Chondrocyte (in vitro differentiated cells): ENCODE data around the gene ELANE. TPM values are rescaled to one million over a fixed set of nuclear protein-coding genes. Genes with fewer than 3 reads are reported as not detected.

Experiments used
- DNase-seq: peaks from one replicate; pipeline ENCODE4 v3.0.0; 2021; ENCODE audit warnings: mixed read lengths, low spot score
- H3K27ac Mint-ChIP-seq: one replicate; pipeline ENCODE4 v1.8.0; 2021; ENCODE audit warnings: mild to moderate bottlenecking, moderate library complexity, mixed read lengths; ENCODE audit not compliant: unreplicated experiment
- H3K27me3 Mint-ChIP-seq: 2 replicates; pipeline ENCODE4 v1.8.0; 2021; ENCODE audit warnings: low read depth, mixed read lengths
- H3K36me3 Mint-ChIP-seq: 2 replicates; pipeline ENCODE4 v1.8.0; 2021; ENCODE audit warnings: low read depth, mixed read lengths
- H3K4me1 Mint-ChIP-seq: 2 replicates; pipeline ENCODE4 v1.8.0; 2021; ENCODE audit warnings: low read depth, mild to moderate bottlenecking, mixed read lengths
- H3K4me3 Mint-ChIP-seq: one replicate; pipeline ENCODE4 v1.8.0; 2021; ENCODE audit warnings: mild to moderate bottlenecking, moderate library complexity, mixed read lengths; ENCODE audit not compliant: unreplicated experiment
- H3K9me3 Mint-ChIP-seq: 2 replicates; pipeline ENCODE4 v1.8.0; 2021; ENCODE audit warnings: low read depth, mixed read lengths
- total RNA-seq: library from RNA; stranded (reverse); gene quantifications from 3 replicates; pipeline ENCODE4 v1.2.1, GENCODE V29; 2021
- TF ChIP-seq, protein P1 (sequence below): fragments of 200-600 bp; sonication (generic); IDR thresholded peaks from 2 replicates; pipeline ENCODE4 v1.5.0; 2021; ENCODE audit warnings: antibody characterized with exemption, mild to moderate bottlenecking, moderate library complexity

Gene ELANE
- total RNA-seq, 1 donor from 2014 or later: not detected

DNA sequence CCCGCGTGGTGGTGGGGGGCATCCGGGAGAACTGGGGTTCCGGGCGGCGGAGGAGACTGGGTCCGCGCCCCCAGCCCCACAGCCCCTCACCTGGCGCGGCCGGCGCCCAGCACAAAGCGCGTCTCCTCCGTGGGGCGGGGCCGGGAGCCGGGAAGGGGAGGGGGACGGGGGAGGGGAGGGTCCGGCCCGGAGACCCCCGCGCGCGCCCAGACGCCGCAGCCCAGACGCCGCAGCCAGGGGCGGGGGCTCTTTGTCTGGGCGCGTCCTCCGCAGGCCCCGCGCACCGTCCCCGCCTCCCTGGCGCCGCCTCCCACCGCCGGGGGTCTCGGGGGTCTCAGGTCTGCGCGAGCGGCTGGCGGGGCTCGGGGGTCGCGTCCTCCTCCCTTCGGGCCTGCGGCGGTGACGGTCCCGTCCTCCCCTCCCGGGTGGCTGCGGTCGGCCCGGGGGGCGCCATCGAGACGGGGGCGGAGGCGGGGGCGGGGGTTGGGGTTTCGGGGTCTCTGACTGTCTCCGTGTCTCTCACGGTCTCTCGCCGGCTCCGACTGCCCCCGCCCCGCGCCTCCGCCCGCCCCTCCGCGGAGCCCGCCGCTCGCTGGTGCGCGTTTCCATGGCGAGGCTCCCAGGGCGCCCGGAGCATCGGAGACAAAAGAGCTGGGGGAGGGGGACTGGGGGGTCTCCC is 30.1 kb upstream of the ELANE start, which contains the start of gene PLPPR3:
TSS of gene PLPPR3 (minus strand) at position 131 of the 679 bp plus-strand sequence. CDS start 396 bp downstream, outside the sequence.
- Mint-ChIP-seq H3K4me3 (peak within 1 kb of the TSS; percentile 60), H3K27ac (no peak within 1 kb of the TSS), H3K9me3 (no peaks in the 10 kb centered on the region), H3K4me1 (no peaks in the 10 kb centered on the region), H3K27me3 (no peaks in the 10 kb centered on the region), H3K36me3 (no peaks in the 10 kb centered on the region)
- DNase-seq: no peak
- TF ChIP-seq, protein P1, sequence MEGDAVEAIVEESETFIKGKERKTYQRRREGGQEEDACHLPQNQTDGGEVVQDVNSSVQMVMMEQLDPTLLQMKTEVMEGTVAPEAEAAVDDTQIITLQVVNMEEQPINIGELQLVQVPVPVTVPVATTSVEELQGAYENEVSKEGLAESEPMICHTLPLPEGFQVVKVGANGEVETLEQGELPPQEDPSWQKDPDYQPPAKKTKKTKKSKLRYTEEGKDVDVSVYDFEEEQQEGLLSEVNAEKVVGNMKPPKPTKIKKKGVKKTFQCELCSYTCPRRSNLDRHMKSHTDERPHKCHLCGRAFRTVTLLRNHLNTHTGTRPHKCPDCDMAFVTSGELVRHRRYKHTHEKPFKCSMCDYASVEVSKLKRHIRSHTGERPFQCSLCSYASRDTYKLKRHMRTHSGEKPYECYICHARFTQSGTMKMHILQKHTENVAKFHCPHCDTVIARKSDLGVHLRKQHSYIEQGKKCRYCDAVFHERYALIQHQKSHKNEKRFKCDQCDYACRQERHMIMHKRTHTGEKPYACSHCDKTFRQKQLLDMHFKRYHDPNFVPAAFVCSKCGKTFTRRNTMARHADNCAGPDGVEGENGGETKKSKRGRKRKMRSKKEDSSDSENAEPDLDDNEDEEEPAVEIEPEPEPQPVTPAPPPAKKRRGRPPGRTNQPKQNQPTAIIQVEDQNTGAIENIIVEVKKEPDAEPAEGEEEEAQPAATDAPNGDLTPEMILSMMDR: no peak

DNA sequence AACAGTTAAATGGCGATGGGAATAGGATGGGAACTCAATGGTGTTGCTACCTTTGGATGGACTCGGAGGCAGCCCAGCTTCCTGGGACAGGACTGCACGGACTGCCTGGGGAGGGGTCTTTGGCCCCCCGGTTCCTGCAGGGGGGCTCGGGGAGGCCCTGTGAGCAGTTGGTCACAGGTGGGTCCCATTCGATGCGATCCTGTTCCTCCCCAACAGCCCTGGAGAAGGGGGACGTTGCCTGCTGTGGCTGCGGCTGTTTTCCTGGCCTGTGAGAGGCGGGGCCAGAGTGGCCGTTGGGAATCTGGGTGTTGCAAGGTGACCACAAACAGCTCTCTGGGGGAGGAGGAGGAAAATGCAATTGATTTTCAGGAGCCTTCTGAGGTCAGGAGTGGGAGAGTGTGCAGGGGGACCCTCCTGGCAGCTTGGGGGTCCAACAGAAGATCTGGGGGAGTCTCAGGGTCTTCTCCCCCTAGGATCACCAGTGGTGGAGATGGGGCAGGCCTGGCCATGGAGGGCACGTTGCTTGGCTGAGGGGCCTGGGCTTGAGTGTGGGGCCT is 28.5 kb upstream of the ELANE start:
- TF ChIP-seq, protein P1: no peak
- Mint-ChIP-seq H3K36me3 (no peaks in the 10 kb centered on the region), H3K27ac (no peak overlapping the region), H3K4me3 (no peak overlapping the region), H3K4me1 (no peaks in the 10 kb centered on the region), H3K9me3 (no peaks in the 10 kb centered on the region), H3K27me3 (no peaks in the 10 kb centered on the region)
- peak; percentile 72 for DNase-seq

DNA sequence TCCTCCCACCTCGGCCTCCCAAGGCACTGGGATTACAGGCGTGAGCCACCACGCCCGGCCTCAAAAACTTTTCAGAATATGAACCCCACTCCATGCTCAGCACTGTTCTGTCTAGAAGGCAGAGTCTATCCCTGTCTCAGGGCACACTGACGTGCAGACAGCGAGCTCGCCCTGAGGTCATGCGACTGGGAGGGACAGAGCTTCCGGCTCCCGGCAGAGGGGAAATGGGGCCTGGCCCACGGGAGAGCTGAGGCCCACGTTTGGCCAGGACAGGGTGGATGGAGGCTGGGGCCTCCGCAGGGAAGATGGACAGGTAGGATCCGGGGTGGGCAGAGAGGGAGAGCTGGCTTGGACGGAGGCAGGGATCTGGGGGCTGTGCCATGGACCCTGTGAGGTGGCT is 27.2 kb upstream of the ELANE start:
- Mint-ChIP-seq H3K27ac (no peak overlapping the region), H3K36me3 (no peaks in the 10 kb centered on the region), H3K4me3 (no peak overlapping the region), H3K9me3 (no peaks in the 10 kb centered on the region), H3K27me3 (no peaks in the 10 kb centered on the region), H3K4me1 (no peaks in the 10 kb centered on the region)
- DNase-seq: no peak
- TF ChIP-seq, protein P1: no peak

DNA sequence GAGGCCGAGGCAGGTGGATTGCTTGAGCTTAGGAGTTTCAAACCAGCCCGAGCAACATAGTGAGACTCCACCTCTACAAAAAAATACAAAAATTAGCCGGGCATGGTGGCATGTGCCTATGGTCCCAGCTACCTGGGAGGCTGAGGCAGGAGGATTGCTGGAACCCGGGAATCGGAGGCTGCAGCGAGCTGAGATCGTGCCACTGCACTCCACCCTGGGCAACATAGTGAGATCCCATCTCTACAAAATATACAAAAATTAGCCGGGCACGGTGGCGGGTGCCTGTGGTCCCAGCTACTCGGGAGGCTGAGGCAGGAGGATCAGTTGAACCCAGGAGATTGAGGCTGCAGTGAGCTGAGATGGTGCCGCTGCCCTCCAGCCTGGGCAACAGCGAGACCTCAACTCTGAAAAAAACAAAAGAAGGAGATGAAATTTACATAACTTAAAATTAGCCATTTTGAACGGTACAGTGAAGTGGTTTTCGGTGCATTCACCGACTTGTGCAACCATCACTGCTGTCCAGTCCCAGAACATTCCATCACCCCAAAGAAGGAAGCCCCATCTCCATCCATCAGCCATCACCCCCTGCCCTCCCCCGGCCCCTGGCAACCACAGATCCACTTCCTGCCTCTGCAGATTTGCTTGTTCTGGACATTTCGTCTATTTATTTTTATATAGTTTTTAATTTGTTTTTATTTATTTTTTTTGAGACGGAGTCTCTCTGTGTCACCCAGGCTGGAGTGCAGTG is 26.0 kb upstream of the ELANE start:
- H3K27ac Mint-ChIP-seq: peak overlapping the region; percentile 17
- DNase-seq: no peak
- no peaks in the 10 kb centered on the region for H3K4me1 Mint-ChIP-seq
- no peaks in the 10 kb centered on the region for H3K27me3 Mint-ChIP-seq
- TF ChIP-seq, protein P1: no peak
- H3K4me3 Mint-ChIP-seq: no peak overlapping the region
- H3K9me3 Mint-ChIP-seq: no peaks in the 10 kb centered on the region
- no peaks in the 10 kb centered on the region for H3K36me3 Mint-ChIP-seq

DNA sequence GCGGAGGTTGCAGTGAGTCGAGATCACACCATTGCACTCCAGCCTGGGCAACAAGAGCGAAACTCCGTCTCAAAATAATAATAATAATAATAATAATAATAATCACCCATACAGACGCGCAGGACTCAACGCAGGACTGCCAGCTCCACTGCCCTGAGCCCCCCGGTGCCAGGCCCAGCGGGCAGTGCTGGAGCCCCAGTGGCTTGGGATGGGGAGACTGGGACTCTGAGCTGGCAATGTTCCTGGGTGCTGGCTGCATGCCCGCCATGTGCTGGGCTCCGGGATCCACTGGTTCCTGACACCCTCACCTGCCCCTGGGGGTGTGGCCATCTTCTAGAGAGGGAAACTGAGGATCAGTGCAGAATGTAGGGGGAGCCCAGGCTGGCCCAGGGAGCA is 24.8 kb upstream of the ELANE start:
- TF ChIP-seq, protein P1: no peak
- Mint-ChIP-seq H3K9me3 (no peaks in the 10 kb centered on the region), H3K36me3 (no peaks in the 10 kb centered on the region), H3K4me3 (no peak overlapping the region), H3K27ac (no peak overlapping the region), H3K27me3 (no peaks in the 10 kb centered on the region), H3K4me1 (no peaks in the 10 kb centered on the region)
- no peak for DNase-seq
